Measurements from ENCODE around the gene TNF.
A peak's percentile ranks its signal among the peaks of the same experiment; 100 is the strongest.

Gene TNF

GRCh38 chr6:31592396-31592771, 17.0 kb downstream of the TNF start:
- DNase-seq, result no peak

GRCh38 chr6:31597006-31597405, 21.6 kb downstream of the TNF start:
- peak; percentile 28 for DNase-seq

- DNase-seq, result no peak
Measured at GRCh38 chr6:31607317-31607716, 32.0 kb downstream of the TNF start.

GRCh38 chr6:31609519-31610406, 34.4 kb downstream of the TNF start:
- DNase-seq, result no peak

GRCh38 chr6:31610968-31611367, 35.6 kb downstream of the TNF start:
- DNase-seq, result no peak

- no peak for DNase-seq
Measured at GRCh38 chr6:31614075-31614619, 38.8 kb downstream of the TNF start.

- DNase-seq, result no peak
Measured at GRCh38 chr6:31614684-31615578, 39.6 kb downstream of the TNF start, which contains the start of gene AIF1. Gene AIF1 (plus strand): TSS chr6:31615234. CDS start chr6:31615330, 96 bp downstream.

GRCh38 chr6:31615748-31616147, 40.4 kb downstream of the TNF start:
- DNase-seq, result no peak

GRCh38 chr6:31617010-31617409, 41.6 kb downstream of the TNF start:
- no peak for DNase-seq

- DNase-seq, result peak; percentile 100
Measured at GRCh38 chr6:31619805-31620585, 44.6 kb downstream of the TNF start.

- DNase-seq, result peak; percentile 100
Measured at GRCh38 chr6:31620586-31621319, 45.4 kb downstream of the TNF start, which contains the start of gene PRRC2A. Gene PRRC2A (plus strand): TSS chr6:31620715. CDS start chr6:31622790, 2,075 bp downstream.

- DNase-seq, result no peak
Measured at GRCh38 chr6:31621320-31621939, 46.1 kb downstream of the TNF start.

GRCh38 chr6:31621991-31622390, 46.6 kb downstream of the TNF start:
- DNase-seq, result no peak

GRCh38 chr6:31622684-31623091, 47.3 kb downstream of the TNF start:
- no peak for DNase-seq

- DNase-seq, result no peak
Measured at GRCh38 chr6:31624070-31624469, 48.7 kb downstream of the TNF start.

GRCh38 chr6:31626952-31627351, 51.6 kb downstream of the TNF start:
- DNase-seq, result no peak

GRCh38 chr6:31627690-31628287, 52.4 kb downstream of the TNF start:
- DNase-seq, result no peak
